Measurements from ENCODE around the gene PCMT1. TPM values are rescaled to one million over a fixed set of nuclear protein-coding genes. Genes with fewer than 3 reads are reported as not detected.

The PCMT1 gene
- total RNA-seq, 1 donor from 2014 or later: 83.4 TPM

DNA sequence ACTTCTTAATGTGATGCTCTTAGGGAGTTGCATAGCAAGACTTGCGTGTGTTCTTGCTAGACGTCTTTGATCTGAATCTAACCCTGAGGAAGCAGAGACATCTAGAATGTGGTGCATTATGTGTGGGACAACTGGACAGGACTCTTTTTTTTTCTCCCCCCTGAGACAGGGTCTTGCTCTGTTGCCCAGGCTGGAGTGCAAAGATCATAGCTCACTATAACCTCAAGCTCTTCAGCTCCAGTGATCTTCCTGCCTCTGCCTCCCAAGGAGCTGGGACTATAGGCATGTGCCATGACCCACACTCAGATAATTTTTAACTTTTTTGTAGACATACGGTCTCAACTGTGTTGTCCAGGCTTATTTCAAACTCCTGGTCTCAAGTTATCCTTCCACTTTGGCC, 34.0 kb downstream of the PCMT1 start:
- H3K4me3 Mint-ChIP-seq (ENCODE audit: unreplicated experiment): no peak overlapping the region
- no peak for DNase-seq (ENCODE audit: low spot score)
- peaks cover 10% of the 10 kb centered on the region for H3K36me3 Mint-ChIP-seq (ENCODE audit: low read depth)
- no peaks in the 10 kb centered on the region for H3K4me1 Mint-ChIP-seq (ENCODE audit: low read depth)
- H3K27me3 Mint-ChIP-seq (ENCODE audit: low read depth): no peaks in the 10 kb centered on the region
- TF ChIP-seq, protein P1, sequence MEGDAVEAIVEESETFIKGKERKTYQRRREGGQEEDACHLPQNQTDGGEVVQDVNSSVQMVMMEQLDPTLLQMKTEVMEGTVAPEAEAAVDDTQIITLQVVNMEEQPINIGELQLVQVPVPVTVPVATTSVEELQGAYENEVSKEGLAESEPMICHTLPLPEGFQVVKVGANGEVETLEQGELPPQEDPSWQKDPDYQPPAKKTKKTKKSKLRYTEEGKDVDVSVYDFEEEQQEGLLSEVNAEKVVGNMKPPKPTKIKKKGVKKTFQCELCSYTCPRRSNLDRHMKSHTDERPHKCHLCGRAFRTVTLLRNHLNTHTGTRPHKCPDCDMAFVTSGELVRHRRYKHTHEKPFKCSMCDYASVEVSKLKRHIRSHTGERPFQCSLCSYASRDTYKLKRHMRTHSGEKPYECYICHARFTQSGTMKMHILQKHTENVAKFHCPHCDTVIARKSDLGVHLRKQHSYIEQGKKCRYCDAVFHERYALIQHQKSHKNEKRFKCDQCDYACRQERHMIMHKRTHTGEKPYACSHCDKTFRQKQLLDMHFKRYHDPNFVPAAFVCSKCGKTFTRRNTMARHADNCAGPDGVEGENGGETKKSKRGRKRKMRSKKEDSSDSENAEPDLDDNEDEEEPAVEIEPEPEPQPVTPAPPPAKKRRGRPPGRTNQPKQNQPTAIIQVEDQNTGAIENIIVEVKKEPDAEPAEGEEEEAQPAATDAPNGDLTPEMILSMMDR (IDR thresholded peaks at IDR 0.05): no peak
- no peaks in the 10 kb centered on the region for H3K9me3 Mint-ChIP-seq (ENCODE audit: low read depth)
- peak overlapping the region; percentile 59 for H3K27ac Mint-ChIP-seq (ENCODE audit: unreplicated experiment)

DNA sequence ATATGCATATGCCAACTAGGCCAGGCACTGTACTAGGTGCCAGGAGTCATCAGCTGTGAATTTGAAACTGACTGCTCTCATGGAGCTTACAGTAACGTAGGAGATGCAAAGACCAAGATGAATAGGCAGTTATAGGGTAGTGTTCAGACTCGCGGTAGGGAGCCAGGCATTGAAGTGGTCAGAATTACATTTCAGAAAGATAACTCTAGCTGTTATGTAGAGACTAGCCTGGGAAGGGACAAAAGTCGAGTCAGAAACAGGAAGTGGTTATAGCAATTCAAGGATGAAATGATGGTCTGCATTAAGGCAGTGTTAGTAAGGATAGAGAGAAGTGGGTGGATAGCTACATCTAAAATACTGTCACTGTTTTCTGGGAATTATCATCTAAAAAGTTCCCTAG, 56.6 kb downstream of the PCMT1 start:
- Mint-ChIP-seq H3K27ac (ENCODE audit: unreplicated experiment) (no peak overlapping the region), H3K4me3 (ENCODE audit: unreplicated experiment) (no peak overlapping the region), H3K27me3 (ENCODE audit: low read depth) (no peaks in the 10 kb centered on the region), H3K9me3 (ENCODE audit: low read depth) (no peaks in the 10 kb centered on the region), H3K4me1 (ENCODE audit: low read depth) (peaks cover 3% of the 10 kb centered on the region), H3K36me3 (ENCODE audit: low read depth) (peaks cover 3% of the 10 kb centered on the region)
- no peak for DNase-seq (ENCODE audit: low spot score)
- TF ChIP-seq, protein P1 (IDR thresholded peaks at IDR 0.05): no peak

- TF ChIP-seq, protein P1 (IDR thresholded peaks at IDR 0.05): no peak
- Mint-ChIP-seq H3K9me3 (ENCODE audit: low read depth) (no peaks in the 10 kb centered on the region), H3K36me3 (ENCODE audit: low read depth) (peaks cover 4% of the 10 kb centered on the region), H3K4me3 (ENCODE audit: unreplicated experiment) (no peak overlapping the region), H3K27me3 (ENCODE audit: low read depth) (no peaks in the 10 kb centered on the region), H3K4me1 (ENCODE audit: low read depth) (peaks cover 3% of the 10 kb centered on the region), H3K27ac (ENCODE audit: unreplicated experiment) (no peak overlapping the region)
- no peak for DNase-seq (ENCODE audit: low spot score)
These were observed 60.3 kb downstream of the PCMT1 start for GRCh38 chr6:149809798-149810197.

DNA sequence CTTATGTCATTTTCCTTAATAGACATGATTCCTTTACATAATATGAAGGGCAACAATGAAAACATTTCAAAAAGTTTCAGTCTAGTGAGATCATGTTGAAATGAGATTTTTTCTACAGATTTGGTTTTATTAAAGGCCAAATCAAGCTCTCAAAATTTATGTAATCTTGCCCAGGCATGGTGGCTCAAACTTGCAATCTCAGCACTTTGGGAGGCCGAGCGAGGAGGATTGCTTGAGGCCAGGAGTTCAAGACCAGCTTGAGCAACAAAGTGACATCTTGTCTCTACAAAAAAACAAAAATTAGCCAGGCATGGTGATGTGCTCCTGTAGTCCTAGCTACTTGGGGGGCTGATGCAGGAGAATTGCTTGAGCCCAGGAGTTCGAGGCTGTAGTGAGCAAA, 63.8 kb downstream of the PCMT1 start:
- DNase-seq (ENCODE audit: low spot score): no peak
- no peaks in the 10 kb centered on the region for H3K9me3 Mint-ChIP-seq (ENCODE audit: low read depth)
- H3K4me1 Mint-ChIP-seq (ENCODE audit: low read depth): peaks cover 3% of the 10 kb centered on the region
- no peaks in the 10 kb centered on the region for H3K27me3 Mint-ChIP-seq (ENCODE audit: low read depth)
- no peak overlapping the region for H3K27ac Mint-ChIP-seq (ENCODE audit: unreplicated experiment)
- H3K36me3 Mint-ChIP-seq (ENCODE audit: low read depth): peaks cover 8% of the 10 kb centered on the region
- no peak overlapping the region for H3K4me3 Mint-ChIP-seq (ENCODE audit: unreplicated experiment)
- TF ChIP-seq, protein P1 (IDR thresholded peaks at IDR 0.05): no peak

GRCh38 chr6:149815788-149816187, 66.2 kb downstream of the PCMT1 start:
- H3K9me3 Mint-ChIP-seq (ENCODE audit: low read depth): no peaks in the 10 kb centered on the region
- DNase-seq (ENCODE audit: low spot score): no peak
- H3K4me3 Mint-ChIP-seq (ENCODE audit: unreplicated experiment): no peak overlapping the region
- no peaks in the 10 kb centered on the region for H3K4me1 Mint-ChIP-seq (ENCODE audit: low read depth)
- TF ChIP-seq, protein P1 (IDR thresholded peaks at IDR 0.05): no peak
- H3K27me3 Mint-ChIP-seq (ENCODE audit: low read depth): no peaks in the 10 kb centered on the region
- peaks cover 10% of the 10 kb centered on the region for H3K36me3 Mint-ChIP-seq (ENCODE audit: low read depth)
- no peak overlapping the region for H3K27ac Mint-ChIP-seq (ENCODE audit: unreplicated experiment)
